Loucy (cell line): ENCODE data around the gene DRD3.

Source experiments
- EZH2phosphoT487 ChIP-seq: fragments of 200-600 bp; IDR thresholded peaks from 2 replicates; pipeline ENCODE4 v1.6.1; 2018; ENCODE audit warnings: antibody characterized with exemption, mild to moderate bottlenecking, moderate library complexity, borderline replicate concordance
- TF ChIP-seq, protein P1 (sequence below): fragments of 200-600 bp; sonication (generic); conservative IDR thresholded peaks from 2 replicates; pipeline ENCODE4 v1.5.1; 2014; ENCODE audit warnings: mild to moderate bottlenecking, antibody characterized with exemption, low read length

- TF ChIP-seq, protein P1, sequence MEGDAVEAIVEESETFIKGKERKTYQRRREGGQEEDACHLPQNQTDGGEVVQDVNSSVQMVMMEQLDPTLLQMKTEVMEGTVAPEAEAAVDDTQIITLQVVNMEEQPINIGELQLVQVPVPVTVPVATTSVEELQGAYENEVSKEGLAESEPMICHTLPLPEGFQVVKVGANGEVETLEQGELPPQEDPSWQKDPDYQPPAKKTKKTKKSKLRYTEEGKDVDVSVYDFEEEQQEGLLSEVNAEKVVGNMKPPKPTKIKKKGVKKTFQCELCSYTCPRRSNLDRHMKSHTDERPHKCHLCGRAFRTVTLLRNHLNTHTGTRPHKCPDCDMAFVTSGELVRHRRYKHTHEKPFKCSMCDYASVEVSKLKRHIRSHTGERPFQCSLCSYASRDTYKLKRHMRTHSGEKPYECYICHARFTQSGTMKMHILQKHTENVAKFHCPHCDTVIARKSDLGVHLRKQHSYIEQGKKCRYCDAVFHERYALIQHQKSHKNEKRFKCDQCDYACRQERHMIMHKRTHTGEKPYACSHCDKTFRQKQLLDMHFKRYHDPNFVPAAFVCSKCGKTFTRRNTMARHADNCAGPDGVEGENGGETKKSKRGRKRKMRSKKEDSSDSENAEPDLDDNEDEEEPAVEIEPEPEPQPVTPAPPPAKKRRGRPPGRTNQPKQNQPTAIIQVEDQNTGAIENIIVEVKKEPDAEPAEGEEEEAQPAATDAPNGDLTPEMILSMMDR = no peak
- TF ChIP-seq EZH2phosphoT487 = no peak
These were observed 83.1 kb downstream of the DRD3 start for GRCh38 chr3:114095796-114096195.
